ENCODE results near the gene ATIC.

Gene ATIC

GRCh38 chr2:215368493-215368809, 56.6 kb downstream of the ATIC start:
- no peak overlapping the region for H3K4me3 ChIP-seq (ENCODE audit: low read depth, low read length)
- no peak for TF ChIP-seq CTCF (IDR thresholded peaks at IDR 0.05; ENCODE audit: borderline replicate concordance, insufficient read depth, low read depth, low read length)

- no peak for TF ChIP-seq CTCF (IDR thresholded peaks at IDR 0.05; ENCODE audit: borderline replicate concordance, insufficient read depth, low read depth, low read length)
- no peak overlapping the region for H3K4me3 ChIP-seq (ENCODE audit: low read depth, low read length)
Observed at GRCh38 chr2:215369181-215369760, 57.4 kb downstream of the ATIC start.

- no peak for TF ChIP-seq CTCF (IDR thresholded peaks at IDR 0.05; ENCODE audit: borderline replicate concordance, insufficient read depth, low read depth, low read length)
- H3K4me3 ChIP-seq (ENCODE audit: low read depth, low read length) = no peak overlapping the region
Observed at GRCh38 chr2:215370112-215370965, 58.5 kb downstream of the ATIC start.

GRCh38 chr2:215371915-215372897, 60.3 kb downstream of the ATIC start:
- TF ChIP-seq CTCF (IDR thresholded peaks at IDR 0.05; ENCODE audit: borderline replicate concordance, insufficient read depth, low read depth, low read length) = no peak
- H3K4me3 ChIP-seq (ENCODE audit: low read depth, low read length) = no peak overlapping the region

GRCh38 chr2:215372968-215373649, 61.2 kb downstream of the ATIC start:
- no peak for TF ChIP-seq CTCF (IDR thresholded peaks at IDR 0.05; ENCODE audit: borderline replicate concordance, insufficient read depth, low read depth, low read length)
- no peak overlapping the region for H3K4me3 ChIP-seq (ENCODE audit: low read depth, low read length)

GRCh38 chr2:215374002-215374401, 62.1 kb downstream of the ATIC start:
- TF ChIP-seq CTCF (IDR thresholded peaks at IDR 0.05; ENCODE audit: borderline replicate concordance, insufficient read depth, low read depth, low read length) = no peak
- H3K4me3 ChIP-seq (ENCODE audit: low read depth, low read length) = no peak overlapping the region

All from GM12875 (cell line).